Measurements from ENCODE around the gene CYSTM1.

Gene CYSTM1

DNA sequence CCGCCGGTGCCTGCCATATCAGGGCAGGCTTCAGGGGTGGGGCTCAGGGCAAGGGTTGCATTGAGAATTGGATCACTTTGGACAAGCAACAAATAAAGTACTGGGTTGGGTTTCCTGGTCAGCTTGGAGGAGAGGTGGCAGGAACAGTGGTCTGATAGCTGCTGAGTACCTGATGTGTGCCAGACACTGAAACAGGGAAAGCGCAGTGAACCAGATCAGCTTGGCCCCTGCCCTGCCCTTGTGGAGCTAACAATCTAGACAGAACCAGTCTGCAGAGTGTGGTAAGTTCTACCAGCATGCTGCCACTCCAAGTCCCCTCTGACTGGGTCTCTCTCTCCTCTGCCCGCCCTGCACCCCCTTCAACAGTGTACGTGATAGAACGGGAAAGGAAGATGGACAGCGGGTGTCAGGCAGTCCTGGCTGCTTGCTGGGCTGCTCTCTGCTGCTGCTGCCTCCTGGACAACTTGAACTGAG is 53.4 kb downstream of the CYSTM1 start:
- DNase-seq (ENCODE audit: extremely low read depth, low read depth) = no peak
- no peak for TF ChIP-seq CTCF (IDR thresholded peaks at IDR 0.05; ENCODE audit: low read depth, low read length)

- no peak for DNase-seq (ENCODE audit: extremely low read depth, low read depth)
- TF ChIP-seq CTCF (IDR thresholded peaks at IDR 0.05; ENCODE audit: low read depth, low read length) = no peak
Observed at GRCh38 chr5:140230373-140230772, 55.4 kb downstream of the CYSTM1 start.

GRCh38 chr5:140232731-140233130 is 57.7 kb downstream of the CYSTM1 start:
- no peak for DNase-seq (ENCODE audit: extremely low read depth, low read depth)
- TF ChIP-seq CTCF (IDR thresholded peaks at IDR 0.05; ENCODE audit: low read depth, low read length) = no peak

- TF ChIP-seq CTCF (IDR thresholded peaks at IDR 0.05; ENCODE audit: low read depth, low read length) = no peak
- DNase-seq (ENCODE audit: extremely low read depth, low read depth) = no peak
Observed at GRCh38 chr5:140234377-140234989, 59.5 kb downstream of the CYSTM1 start.

DNA sequence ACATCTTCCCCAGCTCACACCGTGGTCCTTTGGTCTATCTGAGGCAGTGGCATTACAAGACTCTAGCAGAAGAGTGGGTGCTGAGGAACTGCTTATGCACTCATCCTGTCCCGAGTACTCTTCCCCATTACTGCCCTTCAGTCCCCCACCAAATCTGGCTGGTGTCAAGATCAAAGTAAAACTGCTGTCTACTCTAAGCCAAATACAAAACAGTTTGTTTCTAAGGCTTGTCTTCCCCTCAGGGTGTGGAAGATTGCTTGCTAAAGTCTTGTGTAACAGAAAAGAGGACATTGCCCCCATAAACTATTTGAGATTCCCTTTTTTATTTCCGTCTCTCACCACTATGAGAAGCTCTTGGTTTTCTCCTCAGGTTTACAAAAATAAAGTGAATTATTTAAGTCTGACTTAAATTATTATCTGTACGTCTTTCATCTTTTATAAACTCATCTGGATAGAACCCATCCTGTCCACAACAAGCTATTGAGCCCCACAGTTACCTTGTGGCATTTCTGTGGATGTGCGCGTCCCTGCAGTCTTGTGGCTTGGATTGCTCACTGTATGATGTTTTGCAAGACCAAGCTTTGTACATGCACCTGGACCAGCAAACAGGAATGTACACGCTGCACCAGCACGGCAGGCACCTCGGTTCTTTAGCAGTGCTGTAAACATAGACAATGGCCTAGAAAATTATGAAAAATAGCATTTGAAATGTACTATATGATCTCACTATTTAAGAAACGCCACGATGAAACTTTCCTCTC is 61.0 kb downstream of the CYSTM1 start:
- DNase-seq (ENCODE audit: extremely low read depth, low read depth) = no peak
- no peak for TF ChIP-seq CTCF (IDR thresholded peaks at IDR 0.05; ENCODE audit: low read depth, low read length)

DNA sequence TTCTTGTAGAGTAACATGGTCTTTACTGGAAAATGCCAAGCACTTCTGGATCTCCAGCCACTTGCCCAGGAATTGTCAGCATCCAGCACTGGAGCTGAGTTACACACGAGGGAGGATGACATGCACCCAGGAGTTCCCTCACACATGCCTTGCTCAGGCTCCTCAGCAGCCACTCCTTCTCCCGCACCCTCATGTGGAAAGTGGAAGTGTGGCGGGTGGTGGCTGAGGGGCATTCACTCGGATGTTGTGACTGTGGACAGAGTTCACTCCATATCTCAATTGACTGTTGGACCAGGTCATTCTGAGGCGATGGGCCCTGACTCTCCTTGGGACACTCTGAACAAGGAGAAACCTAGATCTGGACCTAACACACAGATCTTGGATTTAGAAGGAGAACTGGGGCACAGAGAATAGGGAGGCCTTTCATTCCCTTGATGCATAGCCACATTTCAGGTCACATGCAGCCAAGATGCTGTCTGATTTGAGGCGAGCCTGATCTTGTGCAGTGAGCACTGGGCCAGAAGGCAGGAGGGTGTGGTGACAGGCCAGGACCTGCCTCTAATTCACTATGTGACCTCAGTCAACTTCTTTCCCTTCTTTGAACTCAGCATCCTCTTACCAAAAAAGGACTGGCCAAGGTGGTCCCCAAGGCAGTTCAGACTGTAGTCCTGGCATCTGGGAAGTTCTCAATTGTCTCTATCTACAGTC is 62.1 kb downstream of the CYSTM1 start:
- no peak for DNase-seq (ENCODE audit: extremely low read depth, low read depth)
- TF ChIP-seq CTCF (IDR thresholded peaks at IDR 0.05; ENCODE audit: low read depth, low read length) = no peak

GRCh38 chr5:140238756-140239155 is 63.8 kb downstream of the CYSTM1 start:
- DNase-seq (ENCODE audit: extremely low read depth, low read depth) = no peak

More at GRCh38 chr5:140238756-140239155, 63.8 kb downstream of the CYSTM1 start:
- TF ChIP-seq CTCF (IDR thresholded peaks at IDR 0.05; ENCODE audit: low read depth, low read length) = no peak
